Right renal pelvis (tissue), 4 donors: ENCODE measurements around the gene CD19. TPM values are rescaled to one million over a fixed set of nuclear protein-coding genes. Genes with fewer than 3 reads are reported as not detected.
"Not testable (repeated sequence)": the region's sequence is repeated elsewhere in the genome, so short reads cannot be mapped to it uniquely, and the experiment has no call there.

Source experiments
- DNase-seq, 4 donors: peaks; one replicate each; pipeline ENCODE4 v3.0.0-alpha.2; 2013; ENCODE audit warnings: low read depth in 4 of 4, low spot score in 3 of 4, missing footprints in 1 of 4
- polyA plus RNA-seq, 4 donors: library from polyadenylated mRNA; unstranded; fragments of 120-200 nt; gene quantifications; one replicate each; pipeline ENCODE4 v1.2.1, GENCODE V29; 2013; ENCODE audit not compliant: insufficient read length in 4 of 4

Gene CD19
- polyA plus RNA-seq, 4 donors, result 3.3 to 5.3 (median 3.9) TPM

DNA sequence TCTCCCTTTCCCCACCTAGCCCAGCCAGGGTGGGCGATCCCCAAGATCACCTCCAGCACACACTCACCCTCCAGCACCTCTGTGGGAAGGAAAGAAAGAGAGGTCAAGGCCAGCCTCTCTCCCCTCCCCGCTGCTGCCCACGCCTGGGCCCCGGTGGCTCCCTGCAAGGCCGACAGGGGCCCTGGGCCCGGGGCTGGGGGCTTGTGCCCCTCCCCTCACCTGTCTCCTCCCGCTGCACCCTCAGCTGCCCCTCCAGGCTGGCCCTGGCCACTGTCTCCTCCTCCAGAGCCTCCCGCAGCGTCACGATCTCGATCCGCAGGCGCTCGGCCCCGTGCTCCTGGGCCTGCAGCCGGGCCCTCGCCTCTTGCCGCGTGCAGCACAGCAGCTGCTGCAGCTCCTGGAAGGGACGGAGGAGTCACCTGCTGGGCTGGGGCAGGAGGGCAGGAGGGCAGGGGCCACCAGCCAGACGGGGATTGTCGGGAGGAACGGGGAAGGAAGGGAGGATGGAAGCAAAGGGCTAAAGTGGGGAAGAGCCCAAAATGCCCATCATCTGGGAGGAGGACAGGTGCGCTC lies 25.9 kb upstream of the CD19 start:
- no peak for DNase-seq

GRCh38 chr16:28910086-28911031 lies 21.4 kb upstream of the CD19 start:
- no peak for DNase-seq

GRCh38 chr16:28912558-28912957 lies 19.2 kb upstream of the CD19 start:
- DNase-seq, result no peak

DNA sequence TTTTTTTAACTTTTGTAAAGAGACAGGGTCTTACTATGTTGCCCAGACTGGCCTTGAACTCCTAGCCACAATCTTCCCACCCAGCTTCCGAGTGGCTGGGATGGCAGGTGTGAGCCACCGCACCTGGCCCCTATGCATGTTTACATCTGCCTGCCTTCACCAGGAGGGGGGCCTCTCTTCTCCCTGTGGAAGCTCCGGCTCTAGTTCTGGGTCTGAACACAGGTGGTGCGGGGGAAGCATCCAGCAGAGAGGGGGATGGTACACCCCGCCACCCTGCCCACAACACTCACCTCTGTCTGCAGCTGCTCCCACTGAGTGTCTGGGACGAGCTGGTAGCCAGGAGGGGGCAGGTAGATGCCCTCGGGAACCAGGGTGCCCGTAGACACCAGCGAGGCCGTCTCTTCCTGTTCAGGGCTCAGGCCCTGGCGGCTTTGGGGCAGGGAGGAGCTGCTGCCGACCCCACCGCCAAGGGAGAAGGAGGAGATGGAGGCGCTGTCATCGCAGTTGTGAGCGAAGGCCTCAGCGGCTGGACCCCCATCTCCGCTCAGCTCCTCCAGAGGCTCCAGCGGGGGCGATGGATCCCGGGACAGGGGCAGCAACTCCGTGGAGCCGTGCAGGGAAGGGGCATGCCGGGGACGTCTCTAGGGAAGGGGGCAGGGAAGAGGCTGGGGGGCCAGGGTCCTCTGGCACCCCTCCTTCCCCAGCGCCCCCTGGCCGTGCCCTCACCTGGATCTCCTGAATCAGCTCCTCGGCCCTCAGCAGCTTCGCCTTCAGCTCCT lies 17.6 kb upstream of the CD19 start:
- no peak for DNase-seq

DNA sequence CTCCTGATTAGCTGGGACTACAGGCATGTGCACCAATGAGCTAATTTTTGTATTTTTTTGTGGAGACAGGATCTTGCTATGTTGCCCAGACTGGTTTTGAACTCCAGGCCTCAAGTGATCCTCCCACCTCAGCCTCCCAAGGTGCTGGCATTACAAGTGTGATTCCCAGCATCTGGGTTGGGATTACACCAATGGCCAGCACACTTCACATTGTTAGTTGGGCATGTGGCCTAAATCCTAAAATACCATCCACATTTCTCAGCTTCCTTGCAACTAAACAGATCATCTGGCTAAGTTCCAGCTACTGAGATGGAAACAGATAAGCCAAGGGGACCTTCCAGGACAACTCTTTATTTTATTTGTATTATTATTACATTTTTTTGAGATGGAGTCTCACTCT lies 16.6 kb upstream of the CD19 start:
- DNase-seq, result no peak

- DNase-seq, result no peak
Measured at GRCh38 chr16:28917095-28917494, 14.7 kb upstream of the CD19 start.

- DNase-seq, result no peak
Measured at GRCh38 chr16:28918698-28919097, 13.1 kb upstream of the CD19 start.

DNA sequence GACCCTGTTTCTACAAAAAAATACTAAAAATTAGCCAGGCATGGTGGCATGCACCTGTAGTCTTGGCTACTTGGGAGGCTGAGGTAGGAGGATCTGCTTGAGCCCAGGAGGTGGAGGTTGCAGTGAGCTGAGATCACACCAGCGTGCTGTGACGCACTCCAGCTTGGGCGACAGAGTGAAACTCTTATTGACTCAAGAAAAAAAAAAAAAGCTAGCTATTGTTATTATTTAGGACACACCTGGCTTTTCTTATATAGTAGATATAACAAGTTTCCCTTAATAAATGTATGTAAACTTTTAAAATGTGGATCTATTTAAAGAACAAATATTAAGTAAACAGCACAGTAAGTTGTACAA lies 8.6 kb upstream of the CD19 start:
- DNase-seq, result no peak

DNA sequence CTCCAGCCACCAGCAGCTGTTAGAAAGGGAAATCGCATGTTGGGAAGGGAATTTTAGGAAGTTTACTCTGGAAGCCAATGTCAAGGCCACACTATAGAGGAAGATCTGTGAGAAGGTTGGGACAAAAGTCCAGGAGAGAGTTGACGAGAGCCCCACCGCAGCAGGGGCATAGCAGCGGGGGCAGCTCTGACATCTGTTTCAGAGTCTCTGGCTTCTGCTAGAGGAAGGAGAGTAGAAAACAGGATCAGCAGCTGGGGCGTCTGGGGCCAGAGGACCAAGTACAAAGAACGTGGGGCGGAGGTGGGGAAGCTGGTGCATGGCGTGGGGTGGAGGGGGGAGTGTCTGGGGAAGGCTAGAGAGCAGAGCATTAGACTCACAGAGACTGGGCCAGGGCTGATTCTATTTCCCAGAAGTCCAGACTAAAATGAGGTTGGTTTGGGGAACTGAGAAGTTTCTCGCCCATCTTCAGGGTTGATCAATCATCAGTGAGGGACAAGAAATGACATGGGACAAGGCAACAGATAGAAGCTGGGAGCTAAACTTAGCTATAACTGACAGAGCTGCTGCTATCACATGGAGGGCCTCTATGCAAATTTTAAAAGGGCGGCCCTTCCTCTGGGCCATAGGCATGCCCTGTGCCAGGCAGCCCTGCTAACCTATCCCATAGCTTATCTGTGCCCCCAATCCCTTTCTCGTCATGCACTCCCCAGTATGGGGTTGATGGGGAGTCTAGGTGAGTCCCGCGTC lies 7.9 kb upstream of the CD19 start:
- DNase-seq, result no peak

DNA sequence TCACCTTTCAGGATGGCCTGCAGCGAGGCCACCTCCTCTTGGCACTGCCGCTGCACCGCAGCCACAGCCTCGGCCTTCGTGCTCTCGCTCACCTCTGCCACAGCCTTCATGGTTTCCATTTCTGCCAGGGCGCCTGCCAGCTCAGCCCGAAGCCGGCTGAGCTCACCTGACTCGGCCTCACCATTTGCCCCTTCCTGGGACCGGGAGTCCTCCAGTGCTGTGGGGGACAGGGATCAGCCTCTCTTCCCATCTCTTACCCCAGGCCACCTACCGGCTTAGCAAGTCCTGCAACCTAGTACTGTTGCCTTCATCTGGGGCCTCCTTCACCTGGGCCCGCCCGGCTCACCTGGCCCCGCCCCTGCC lies 7.4 kb upstream of the CD19 start:
- no peak for DNase-seq

- DNase-seq, result peak; percentile 80 to 91 (median 85)
Measured at GRCh38 chr16:28924762-28925385, 6.9 kb upstream of the CD19 start, which contains the start of gene RABEP2. RABEP2 (minus strand) TSS chr16:28925238; CDS start chr16:28925163, 75 bp downstream.

GRCh38 chr16:28925386-28926228 lies 6.2 kb upstream of the CD19 start:
- DNase-seq, result peak; percentile 52 to 74 (median 72)

DNA sequence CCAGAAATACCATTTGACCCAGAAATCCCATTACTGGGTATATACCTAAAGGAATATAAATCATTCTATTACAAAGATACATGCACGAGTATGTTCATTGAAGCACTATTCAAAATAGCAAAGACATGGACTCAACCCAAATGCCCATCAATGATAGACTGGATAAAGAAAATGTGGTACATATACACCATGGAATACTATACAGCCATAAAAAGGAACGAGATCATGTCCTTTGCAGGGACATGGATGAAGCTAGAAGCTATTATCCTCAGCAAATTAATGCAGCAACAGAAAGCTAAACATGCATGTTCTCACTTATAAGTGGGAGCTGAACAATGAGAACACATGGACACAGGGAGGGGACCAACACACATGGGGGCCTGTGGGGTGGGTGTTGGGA lies 5.5 kb upstream of the CD19 start:
- DNase-seq, result not testable (repeated sequence)

DNA sequence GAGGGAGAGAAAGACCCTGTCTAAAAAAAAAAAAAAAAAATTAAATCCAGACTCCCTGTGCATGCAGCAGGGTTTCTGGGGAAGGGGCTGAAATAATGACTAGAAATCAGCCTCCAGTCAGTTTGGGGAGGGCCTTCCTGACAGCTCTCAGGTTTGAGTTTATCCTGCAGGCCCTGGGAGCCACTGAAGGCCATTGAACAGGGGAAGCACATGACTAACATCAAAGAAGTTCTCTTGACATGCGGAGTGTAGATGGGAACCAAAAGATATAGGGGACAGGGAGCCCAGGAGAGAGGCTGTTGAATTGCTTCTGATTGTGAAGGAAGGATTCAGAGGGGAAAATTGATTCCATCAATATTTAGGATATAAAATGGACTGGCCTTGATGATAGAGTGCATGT lies 4.0 kb upstream of the CD19 start:
- DNase-seq, result no peak

- no peak for DNase-seq
Measured at GRCh38 chr16:28930203-28930602, 1.6 kb upstream of the CD19 start.

DNA sequence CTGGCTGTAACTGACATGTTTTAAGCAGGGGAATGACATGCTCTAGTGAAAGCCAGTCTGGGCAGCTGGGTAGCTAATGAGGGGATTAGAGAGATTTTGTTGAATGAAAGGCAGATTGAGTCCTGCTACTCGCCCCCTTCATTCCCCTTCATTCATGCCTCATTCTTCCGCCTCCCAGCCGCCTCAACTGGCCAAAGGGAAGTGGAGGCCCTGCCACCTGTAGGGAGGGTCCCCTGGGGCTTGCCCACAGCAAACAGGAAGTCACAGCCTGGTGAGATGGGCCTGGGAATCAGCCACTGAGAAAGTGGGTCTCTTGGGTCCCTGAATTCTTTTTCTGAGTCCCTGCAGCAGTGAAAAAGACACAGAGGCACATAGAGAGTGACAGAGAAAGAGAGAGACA lies 1.1 kb upstream of the CD19 start:
- no peak for DNase-seq

DNA sequence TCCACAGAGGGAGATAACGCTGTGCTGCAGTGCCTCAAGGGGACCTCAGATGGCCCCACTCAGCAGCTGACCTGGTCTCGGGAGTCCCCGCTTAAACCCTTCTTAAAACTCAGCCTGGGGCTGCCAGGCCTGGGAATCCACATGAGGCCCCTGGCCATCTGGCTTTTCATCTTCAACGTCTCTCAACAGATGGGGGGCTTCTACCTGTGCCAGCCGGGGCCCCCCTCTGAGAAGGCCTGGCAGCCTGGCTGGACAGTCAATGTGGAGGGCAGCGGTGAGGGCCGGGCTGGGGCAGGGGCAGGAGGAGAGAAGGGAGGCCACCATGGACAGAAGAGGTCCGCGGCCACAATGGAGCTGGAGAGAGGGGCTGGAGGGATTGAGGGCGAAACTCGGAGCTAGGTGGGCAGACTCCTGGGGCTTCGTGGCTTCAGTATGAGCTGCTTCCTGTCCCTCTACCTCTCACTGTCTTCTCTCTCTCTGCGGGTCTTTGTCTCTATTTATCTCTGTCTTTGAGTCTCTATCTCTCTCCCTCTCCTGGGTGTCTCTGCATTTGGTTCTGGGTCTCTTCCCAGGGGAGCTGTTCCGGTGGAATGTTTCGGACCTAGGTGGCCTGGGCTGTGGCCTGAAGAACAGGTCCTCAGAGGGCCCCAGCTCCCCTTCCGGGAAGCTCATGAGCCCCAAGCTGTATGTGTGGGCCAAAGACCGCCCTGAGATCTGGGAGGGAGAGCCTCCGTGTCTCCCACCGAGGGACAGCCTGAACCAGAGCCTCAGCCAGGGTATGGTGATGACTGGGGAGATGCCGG lies 769 bp downstream of the CD19 start:
- DNase-seq, result no peak

- DNase-seq, result no peak
Measured at GRCh38 chr16:28933171-28933570, 1.4 kb downstream of the CD19 start.

DNA sequence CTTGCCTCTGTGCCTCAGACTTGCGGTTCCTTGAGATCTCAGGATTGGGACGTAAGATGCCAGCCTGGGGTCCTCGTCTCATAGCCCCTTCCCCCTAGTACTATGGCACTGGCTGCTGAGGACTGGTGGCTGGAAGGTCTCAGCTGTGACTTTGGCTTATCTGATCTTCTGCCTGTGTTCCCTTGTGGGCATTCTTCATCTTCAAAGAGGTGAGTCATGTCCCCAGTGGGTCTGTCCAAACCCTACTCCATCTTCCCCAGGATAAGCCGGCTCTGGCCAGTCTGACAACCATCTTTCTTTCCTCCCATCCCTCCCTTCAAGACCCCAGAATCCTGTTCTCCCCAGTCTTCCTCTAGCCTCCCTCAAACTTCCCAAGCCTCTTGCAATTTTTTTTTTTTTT lies 3.6 kb downstream of the CD19 start:
- no peak for DNase-seq
